HEK293 (cell line): ENCODE measurements around the gene ANO3.

Source experiments
- CTCF ChIP-seq: fragments of 450-650 bp; formaldehyde crosslinking; IDR thresholded peaks from 2 replicates; pipeline ENCODE4 v1.5.1; 2016; ENCODE audit warnings: missing biosample characterization, missing genetic modification characterization
- KLF1 ChIP-seq: fragments of 450-650 bp; formaldehyde crosslinking; IDR thresholded peaks from 2 replicates; pipeline ENCODE4 v1.5.1; 2016; ENCODE audit warnings: missing biosample characterization, missing genetic modification characterization
- SETDB1 ChIP-seq: IDR thresholded peaks from one replicate; pipeline ENCODE4 v1.6.1; 2017; ENCODE audit warnings: mild to moderate bottlenecking, low read length, moderate library complexity, mixed read lengths; ENCODE audit not compliant: insufficient read length

- no peak for TF ChIP-seq CTCF (tag by site-specific recombination)
- TF ChIP-seq SETDB1: no peak
- TF ChIP-seq KLF1 (tag by site-specific recombination): no peak
Observed at GRCh38 chr11:26662916-26663315, 331.0 kb downstream of the ANO3 start.
